AG20443 (cell line): ENCODE data around the gene MAP2.

ENCODE experiments used
- DNase-seq: peaks from one replicate; pipeline ENCODE4 v3.0.0; 2012; ENCODE audit warnings: low spot score, mixed read lengths

Gene MAP2, protein sequence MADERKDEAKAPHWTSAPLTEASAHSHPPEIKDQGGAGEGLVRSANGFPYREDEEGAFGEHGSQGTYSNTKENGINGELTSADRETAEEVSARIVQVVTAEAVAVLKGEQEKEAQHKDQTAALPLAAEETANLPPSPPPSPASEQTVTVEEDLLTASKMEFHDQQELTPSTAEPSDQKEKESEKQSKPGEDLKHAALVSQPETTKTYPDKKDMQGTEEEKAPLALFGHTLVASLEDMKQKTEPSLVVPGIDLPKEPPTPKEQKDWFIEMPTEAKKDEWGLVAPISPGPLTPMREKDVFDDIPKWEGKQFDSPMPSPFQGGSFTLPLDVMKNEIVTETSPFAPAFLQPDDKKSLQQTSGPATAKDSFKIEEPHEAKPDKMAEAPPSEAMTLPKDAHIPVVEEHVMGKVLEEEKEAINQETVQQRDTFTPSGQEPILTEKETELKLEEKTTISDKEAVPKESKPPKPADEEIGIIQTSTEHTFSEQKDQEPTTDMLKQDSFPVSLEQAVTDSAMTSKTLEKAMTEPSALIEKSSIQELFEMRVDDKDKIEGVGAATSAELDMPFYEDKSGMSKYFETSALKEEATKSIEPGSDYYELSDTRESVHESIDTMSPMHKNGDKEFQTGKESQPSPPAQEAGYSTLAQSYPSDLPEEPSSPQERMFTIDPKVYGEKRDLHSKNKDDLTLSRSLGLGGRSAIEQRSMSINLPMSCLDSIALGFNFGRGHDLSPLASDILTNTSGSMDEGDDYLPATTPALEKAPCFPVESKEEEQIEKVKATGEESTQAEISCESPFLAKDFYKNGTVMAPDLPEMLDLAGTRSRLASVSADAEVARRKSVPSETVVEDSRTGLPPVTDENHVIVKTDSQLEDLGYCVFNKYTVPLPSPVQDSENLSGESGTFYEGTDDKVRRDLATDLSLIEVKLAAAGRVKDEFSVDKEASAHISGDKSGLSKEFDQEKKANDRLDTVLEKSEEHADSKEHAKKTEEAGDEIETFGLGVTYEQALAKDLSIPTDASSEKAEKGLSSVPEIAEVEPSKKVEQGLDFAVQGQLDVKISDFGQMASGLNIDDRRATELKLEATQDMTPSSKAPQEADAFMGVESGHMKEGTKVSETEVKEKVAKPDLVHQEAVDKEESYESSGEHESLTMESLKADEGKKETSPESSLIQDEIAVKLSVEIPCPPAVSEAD (N-terminal part only)

DNA sequence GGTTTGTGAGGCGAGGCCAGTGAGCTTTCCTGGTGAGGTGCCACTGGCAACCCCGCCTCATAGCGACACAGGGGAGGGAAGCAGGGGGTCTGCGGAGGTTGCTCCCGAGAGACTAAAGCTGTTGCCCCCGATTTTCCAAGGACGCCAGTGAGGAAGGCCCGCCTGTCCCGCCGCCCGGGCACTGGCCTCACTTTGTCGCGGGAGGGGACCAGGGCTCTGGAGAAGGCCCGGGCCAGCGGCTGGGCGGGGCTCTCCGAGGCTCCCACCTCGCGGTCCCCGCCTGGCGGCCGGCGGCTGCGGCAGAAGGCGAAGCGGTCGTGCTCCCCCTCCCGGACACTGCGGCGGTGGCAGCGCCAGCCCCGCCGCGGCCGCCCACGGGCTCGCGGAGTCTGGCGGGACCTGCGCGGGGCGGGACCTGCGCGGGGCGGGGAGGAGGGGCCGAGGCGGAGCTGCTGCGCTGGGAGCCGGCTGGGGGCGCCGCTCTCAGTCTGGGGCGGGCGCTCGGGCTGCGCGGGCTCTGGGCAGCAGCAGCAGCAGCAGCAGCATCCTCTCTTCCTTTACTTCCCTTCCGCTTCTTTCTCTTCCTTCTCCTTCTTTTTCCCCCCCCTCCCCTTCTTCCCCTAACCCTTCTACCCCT, at the start of gene MAP2:
Gene MAP2, plus strand, starts transcription at position 486 of the 637 bp plus-strand sequence. CDS start 229,124 bp downstream, outside the sequence.
- DNase-seq = peak; percentile 96

DNA sequence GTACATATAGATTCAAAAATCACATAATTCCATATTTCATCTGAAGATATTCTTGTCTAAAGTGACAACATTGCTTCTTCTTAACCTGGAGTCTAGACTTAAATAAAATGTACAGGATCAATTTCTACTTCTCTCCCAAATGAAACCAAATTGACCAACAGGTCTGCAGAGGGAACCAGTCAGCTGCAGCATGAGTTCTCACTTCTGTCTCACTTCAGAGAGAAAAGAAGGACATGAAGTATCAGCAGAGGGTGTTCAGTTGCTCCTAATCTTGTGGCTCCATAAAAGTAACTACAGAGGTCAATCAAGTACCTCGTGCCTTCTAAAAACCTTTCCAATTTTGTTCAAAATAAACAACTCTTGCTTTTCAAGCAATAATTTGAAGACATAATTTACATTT, 47.2 kb upstream of the MAP2 start:
- DNase-seq = no peak

DNA sequence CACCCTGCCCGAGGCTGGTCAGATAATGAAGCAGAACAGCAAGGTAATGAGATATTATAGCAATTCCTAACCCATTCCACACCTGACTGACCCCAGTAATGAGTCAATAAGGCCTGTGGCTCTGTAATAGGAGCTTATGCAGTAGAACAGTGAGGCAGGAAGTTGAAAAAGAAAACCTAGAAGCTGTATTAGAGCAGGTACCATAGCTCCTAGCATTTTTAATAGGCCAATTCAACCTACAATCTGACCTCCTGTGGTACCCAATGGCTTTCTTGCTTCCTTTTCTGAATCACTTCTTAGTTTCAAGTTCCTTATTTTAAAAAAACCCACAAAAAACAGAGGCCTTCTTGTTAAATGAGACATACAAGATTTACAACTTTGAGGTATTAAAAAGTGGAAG, 43.6 kb upstream of the MAP2 start:
- no peak for DNase-seq

DNA sequence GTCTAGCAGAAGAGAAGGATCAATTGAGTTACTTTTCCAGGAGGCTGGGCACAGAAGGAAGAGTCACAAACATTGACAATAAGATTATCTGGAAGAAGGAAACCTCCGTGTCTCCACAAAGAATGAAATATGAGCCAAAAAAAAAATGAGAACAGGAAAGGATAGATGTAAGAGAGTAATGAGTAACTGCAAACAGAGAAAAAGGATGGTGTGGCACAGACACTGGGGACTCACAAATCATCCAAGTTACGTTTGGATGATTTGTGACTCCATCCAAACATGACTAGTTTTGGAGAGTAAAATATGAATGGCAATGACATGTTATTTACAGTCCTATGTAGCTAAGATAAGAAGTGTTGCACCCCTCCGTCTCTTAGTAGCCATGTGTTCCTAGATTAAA, 42.8 kb upstream of the MAP2 start:
- no peak for DNase-seq

DNA sequence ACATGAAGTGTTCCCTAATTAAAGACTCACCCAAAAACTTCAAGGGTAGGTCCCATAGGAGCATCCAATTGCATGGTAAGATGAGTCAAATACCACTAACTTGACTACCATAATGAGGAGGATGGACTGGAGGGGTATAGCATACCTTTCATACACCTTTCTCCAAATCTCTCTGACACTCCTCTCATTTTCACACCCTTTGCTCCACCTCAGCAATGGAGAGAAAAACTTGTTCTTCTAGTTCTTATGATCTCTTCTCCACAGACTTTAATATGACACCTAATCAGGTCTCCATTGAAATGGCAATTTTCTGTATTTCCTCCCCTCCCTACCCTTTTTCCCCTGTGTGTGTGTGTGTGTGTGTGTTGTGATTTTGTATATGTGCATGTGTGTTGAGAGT, 41.1 kb upstream of the MAP2 start:
- no peak for DNase-seq

DNA sequence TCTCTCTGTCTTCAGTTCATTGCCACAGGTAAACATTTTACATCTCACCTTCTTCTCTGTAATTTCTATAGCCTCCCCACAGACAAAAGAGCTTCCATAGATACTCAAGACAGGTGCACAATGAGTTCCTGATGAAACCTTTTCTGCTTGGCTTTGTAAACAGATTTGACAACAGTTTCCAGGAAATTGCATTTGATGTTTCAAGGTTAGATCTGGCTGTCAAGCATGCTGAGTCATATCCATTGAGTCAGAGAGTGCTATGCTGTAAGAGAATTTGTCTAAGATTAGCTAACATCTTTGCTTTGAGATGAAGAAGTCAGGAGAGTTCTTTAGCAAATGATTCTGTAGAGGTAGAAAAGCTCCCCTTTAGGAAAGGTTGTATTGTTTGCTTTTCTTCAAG, 40.6 kb upstream of the MAP2 start:
- DNase-seq = peak; percentile 11

DNA sequence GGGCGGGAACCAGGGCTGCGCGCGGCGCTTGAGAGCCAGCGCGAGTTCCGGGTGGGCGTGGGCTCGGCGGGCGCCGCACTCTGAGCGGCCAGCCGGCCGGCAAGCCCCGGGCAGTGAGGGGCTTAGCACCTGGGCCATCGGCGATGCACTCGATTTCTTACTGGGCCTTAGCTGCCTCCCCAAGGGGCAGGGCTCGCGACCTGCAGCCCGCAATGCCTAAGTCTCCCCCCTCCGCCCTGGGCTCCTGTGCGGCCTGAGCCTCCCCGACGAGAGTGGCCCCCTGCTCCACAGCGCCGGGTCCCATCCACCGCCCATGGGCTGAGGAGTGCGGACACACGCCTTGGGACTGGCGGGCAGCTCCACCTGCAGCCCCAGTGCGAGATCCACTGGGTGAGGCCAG, 36.5 kb upstream of the MAP2 start:
- no peak for DNase-seq

DNA sequence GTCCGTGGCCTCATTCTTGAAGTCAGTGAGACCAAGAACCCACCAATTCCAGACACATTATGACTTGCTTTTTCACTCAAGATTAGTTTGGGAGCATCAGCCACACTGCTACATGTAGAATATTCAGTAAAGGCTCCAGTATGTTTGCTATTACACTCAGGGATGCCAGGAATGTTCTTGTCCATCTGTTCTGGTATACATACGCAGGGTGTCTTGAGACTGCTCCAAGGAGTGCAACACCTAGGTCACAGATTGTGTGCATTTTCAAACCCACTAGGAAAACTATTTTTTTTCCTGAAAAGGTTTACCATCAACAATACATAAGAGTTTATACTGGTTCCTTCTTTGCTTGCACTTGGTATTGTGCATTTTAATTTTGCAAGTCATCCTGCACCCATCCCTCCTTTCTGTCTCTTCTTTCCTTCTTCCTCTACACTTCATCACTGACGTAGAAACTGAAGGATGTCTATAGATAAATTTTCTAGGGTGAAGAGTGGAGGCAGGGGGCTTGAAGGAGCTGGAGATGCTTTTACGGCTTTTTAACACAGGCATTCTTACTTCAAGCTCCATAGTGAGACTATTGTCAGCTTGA, 35.3 kb upstream of the MAP2 start:
- no peak for DNase-seq

DNA sequence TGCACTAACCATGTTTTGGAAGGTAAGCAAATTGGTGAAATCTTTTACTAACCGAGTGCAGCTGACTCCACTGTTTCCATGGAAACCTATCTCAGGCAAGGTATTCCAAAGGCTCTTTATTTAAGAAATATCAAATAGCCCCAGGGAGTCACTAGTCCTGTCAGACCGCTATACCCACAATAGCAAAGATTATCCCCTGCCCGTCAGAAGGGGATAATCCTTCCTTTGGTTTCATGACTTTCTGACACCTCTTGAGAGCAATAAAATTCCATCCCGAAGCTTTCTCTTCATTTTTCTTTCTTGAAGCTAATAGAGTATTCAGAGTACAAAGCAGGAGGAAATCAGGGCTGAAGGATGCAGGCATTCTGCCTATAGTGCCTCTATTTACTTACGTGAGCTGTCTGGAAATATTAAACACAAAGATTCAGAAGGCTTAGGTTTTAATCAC, 34.7 kb upstream of the MAP2 start:
- no peak for DNase-seq

DNA sequence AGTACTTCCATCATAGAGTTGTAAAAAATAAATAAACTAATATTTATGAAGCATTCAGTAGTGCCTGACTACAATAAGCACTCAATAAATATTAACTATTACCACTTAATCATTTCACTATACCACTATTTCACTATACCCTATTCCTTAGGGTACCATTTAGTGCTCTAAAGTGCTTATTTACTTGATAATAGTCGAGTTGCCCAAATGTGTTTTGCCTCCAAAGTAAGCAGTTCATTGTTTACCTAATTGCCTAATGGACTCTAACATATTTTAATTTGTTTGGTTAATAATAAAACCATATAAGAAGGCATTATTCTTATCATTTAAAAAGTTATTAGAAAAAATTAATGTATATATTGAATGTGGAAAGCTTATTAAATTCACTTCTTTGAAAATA, 33.0 kb upstream of the MAP2 start:
- no peak for DNase-seq

DNA sequence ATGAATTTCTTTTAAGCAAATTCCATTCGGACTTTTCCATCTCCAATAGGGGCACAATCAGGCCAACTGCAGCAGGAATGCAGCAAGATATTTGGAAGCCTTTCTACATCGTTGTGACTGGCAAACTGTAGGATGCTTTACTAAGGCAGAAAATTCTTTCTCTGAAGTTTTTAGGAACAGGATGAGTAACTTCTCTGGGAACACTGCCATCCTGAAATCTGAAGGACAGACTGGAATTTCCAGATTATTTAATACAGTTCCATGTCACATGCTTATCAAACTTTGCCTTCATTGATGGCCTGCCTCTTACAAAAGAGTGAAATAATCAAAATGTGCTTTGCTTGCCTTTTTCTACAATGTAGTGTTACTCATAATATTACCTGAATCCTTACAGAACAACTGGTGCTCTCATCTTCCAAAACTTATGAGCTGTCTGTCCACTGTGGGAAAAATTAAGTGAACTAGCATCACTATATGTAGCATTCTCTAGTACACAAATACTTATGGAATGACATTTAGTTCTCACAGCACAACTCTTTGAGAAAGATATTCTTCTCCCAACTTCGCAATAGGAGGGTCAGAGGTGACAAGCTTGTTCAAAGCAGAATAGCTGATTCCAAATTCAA, 32.0 kb upstream of the MAP2 start:
- DNase-seq = peak; percentile 14

DNA sequence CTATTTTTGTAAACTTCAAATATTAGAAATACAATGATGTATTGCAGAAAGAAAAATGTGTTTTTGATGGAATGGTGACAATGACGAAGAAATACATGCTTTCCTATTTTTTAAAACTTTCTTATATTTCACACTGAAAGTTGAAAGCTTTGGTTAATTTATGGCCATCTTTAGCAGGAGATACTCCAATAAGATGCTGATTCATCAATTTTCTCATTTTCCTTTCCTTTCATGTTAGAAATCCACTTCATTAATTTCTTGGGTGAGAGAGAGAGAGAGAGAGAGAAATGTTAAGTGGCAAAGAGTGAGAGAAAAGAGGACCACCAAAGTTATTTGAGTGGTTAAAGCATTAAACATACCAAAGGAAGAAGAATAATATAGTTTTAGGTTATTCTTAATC, 28.6 kb upstream of the MAP2 start:
- no peak for DNase-seq

DNA sequence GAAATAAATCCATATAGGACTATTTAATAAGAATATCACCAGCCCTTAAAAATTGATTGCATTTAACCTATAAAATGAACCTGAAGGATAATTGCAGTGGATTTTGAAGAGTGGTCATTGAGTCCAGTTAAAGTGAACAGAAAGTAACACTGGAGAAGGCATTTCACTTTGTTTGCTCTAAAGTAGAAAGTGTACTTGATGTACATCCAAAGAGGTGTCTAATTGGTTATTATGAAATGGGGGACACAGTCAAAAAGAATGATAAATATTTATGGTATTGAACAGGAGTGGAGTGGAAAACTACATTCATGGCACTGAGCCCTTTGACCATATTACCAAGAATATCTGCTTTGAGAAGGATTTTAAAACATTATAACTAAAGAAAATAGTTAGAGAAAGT, 28.2 kb upstream of the MAP2 start:
- no peak for DNase-seq

DNA sequence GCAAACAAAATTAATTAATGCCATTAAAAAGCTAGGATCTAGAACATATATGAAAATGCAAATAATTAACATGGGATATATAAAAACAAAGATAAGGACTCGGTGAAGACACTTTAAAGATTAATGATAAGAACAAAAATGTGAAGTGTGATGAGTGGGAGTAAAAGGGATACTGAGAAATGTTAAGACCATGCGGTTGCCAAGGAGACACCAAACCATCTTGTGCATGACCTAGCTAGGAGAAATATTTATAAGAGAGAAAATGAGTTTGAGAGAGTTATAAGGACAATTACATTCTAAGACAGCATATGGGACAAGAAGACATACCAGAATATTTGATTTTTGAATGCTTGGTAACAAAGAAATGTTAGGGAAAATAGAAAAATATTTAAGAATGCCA, 25.4 kb upstream of the MAP2 start:
- DNase-seq = no peak

DNA sequence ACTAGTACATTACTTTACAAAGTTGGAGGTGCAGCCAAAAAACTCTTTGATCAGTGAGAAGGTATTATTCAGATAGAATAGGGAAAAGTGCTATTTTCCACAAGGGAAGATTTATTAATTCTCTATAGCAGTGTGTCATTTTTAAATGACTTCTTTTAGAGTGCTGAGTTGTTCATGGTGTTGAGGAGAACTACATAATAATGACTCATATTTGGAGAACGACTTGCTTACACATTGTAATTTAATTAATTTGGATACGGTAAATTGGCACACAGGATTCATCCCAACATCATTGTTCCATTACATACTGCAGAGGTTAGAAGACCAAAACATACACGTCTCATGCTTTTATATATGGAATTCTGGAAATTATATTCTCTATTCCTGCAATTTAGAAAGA, 22.1 kb upstream of the MAP2 start:
- no peak for DNase-seq

DNA sequence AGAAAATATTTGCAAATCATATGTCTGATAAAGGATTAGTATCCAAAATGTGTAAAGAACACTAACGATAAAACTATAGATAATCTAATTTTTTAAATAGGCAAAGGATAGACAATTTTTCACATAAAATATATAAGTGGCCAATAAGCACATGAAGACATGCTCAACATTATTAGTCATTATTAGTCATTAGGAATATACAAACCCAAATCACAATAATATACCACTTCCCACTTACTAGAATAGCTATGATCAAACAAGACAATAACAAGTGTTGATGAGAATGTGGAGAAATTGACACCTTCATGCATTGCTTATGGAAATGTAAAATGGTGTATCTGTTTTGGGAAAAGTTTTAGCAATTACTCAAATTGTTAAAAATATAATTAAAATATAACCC, 12.6 kb upstream of the MAP2 start:
- no peak for DNase-seq

DNA sequence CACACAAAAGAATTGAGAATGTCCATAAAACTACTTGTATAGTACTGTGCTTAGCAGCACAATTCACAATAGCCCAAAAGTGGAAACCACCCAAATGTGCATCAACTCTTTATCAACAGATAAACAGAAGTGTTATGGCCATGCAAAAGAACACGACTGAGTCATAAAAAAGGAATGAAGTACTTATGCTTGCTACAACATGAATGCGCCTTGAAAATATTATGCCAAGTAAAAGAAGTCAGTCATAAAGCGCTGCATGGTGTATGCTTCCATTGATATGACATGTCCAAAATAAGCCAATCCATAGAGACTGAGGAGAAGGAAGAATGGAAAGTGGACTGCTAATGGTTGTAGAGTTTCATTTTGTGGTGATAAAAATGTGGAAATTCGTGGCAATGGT, 12.1 kb upstream of the MAP2 start:
- DNase-seq = no peak

DNA sequence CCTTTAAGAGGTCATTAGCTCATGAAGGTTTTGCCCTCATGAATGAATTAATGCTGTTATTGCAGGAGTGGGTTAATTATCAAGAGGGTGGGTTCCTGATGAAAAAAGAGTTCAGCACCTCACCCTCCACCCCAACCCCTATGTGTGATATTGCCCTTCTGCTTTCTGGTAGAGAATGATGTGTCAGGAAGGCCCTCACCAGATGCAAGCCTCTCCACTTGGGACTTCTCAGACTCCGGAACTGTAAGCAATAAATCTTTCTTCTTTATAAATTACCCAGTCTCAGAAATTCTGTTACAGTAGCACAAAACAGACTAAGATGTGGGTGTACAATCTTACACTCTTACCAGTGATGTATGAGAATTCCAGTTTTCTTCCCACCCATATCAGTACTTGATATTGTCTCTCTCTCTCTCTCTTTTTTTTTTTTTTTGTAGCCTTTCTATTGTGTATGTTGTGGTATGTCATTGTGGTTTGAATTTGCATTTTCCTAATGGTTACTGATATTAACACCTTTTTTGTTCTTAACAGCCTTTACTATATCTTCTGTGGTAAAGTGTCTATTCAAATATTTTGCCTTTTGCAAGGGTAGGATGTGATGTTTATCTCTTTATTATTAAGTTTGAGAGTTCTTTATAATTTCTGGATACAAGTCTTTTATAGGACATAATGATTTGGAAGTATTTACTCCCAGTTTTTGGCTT, 10.4 kb upstream of the MAP2 start:
- DNase-seq = no peak

DNA sequence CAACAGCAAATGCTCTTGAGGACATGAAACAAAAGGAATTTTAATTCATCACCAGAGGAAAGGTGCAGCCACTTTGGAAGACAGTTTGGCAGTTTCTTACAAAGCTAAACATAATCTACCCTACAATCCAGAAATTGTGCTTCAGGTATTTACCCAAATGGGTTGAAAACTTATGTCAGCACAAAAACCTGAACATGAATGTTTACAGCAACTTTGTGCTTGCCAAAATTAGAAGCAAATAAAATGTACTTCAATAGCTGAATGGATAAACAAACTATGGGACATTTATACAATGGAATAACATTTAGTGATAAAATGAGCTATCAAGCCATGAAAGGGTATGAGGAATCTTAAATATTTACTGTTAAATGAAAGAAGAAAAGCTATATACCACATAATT, 6.9 kb upstream of the MAP2 start:
- no peak for DNase-seq

DNA sequence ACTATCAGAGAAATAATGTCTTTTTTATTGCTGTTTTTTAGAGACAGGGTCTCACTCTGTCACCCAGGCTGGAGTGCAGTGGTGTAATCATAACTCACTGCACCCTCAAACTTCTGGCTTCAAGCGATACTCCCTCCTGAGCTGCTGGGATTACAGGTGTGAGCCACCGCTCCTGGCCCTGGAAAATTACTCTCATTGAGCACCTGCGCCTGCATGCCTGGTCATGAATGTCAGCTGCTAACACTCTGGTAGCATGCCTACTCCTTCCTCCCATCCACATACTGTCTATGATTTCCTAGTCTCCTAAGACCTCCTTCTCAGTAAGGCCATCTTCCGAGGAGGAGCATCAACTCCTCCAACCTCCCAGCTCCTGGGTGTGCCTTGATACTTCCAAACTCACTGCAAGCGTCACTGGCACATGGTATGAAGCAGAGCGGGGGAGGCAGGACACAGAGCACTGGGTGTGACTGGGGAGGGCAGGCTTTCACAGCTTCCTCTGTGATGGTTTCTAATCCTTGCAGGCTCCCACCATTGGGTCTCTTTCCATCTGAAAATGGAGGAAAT, 1.6 kb upstream of the MAP2 start:
- DNase-seq = no peak
